Activated CD4-positive, alpha-beta memory T cell treated with anti-CD3 and anti-CD28 coated beads for 36 hours (primary cell): ENCODE results near the gene COL9A3. TPM values are rescaled to one million over a fixed set of nuclear protein-coding genes. Genes with fewer than 3 reads are reported as not detected.

Source experiments
- CTCF ChIA-PET: fragments of 350-600 bp; sonication (Branson Sonifier 250); formaldehyde crosslinking; loops from one replicate; lab custom pipeline; 2021; ENCODE audit warnings: antibody characterized with exemption, inconsistent platforms; lab: Charles Lee
- POLR2A ChIA-PET: fragments of 350-600 bp; sonication (Branson Sonifier 250); formaldehyde crosslinking; loops from one replicate; lab custom pipeline; 2021; ENCODE audit warnings: antibody characterized with exemption; lab: Charles Lee
- DNase-seq: peaks from one replicate; pipeline ENCODE4 v3.0.0-alpha.2; 2020
- H3K27ac Mint-ChIP-seq: one replicate; pipeline ENCODE4 v1.8.0; 2021; ENCODE audit warnings: mixed read lengths
- H3K27me3 Mint-ChIP-seq: one replicate; pipeline ENCODE4 v1.8.0; 2021; ENCODE audit warnings: mixed read lengths
- H3K36me3 Mint-ChIP-seq: one replicate; pipeline ENCODE4 v1.8.0; 2021; ENCODE audit warnings: mixed read lengths
- H3K4me1 Mint-ChIP-seq: one replicate; pipeline ENCODE4 v1.8.0; 2021; ENCODE audit warnings: low read depth, mixed read lengths
- H3K4me3 Mint-ChIP-seq: one replicate; pipeline ENCODE4 v1.8.0; 2021; ENCODE audit warnings: mild to moderate bottlenecking, mixed read lengths
- H3K9me3 Mint-ChIP-seq: one replicate; pipeline ENCODE4 v1.8.0; 2021; ENCODE audit warnings: mixed read lengths
- intact Hi-C: fragments of 100-400 bp; cut with micrococcal nuclease; formaldehyde crosslinking; loops from one replicate; pipeline ENCODE4 v1.15.1; 2023
- total RNA-seq, 2 experiments: library from RNA; stranded (reverse); gene quantifications; one replicate each; pipeline ENCODE4 v1.2.3, GENCODE V29; 2021

Gene COL9A3
- total RNA-seq, 2 experiments from 2014 or later: not detected

DNA sequence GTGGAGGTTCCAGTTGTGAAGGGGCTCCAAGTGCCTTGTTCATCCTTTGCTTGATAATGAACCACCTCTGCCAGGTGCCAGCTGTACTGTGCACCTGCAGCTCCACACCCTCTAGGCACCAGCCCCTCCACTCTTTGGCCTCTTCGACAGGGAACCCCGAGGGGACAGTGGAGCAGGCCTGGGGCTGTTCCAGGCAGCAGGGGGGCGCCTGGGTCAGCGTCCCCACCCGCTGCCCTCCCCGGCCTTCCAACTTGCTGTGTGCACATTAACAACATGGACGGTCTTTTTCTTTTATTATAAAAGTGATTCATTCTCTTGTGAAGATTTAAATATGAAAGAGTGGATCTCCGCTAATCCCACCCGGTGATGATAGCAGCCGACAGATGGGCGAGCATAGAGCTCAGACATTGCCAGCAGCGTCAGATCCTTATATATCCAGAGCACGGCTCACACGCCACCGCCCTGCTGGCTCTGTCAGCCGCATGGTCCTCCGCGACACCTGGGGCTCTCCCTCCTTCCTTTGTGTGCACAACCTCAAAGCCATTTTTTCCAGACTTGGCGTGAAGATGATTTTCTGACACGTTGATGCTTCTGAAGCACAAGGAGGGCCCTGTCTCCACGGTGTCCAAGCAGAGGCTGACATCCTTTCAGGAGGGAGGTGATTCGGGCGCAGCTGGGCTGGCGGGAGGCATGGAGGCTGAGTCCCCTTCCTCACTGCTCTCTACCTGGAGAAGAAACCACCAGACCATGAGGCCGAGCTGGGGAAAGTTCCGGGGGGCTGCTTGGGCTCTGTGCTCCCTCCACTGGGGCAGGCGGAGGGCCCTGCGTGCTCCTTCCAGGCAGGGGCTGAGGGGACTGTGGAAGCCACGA is 42.8 kb upstream of the COL9A3 start:
- no peak overlapping the region for H3K4me3 Mint-ChIP-seq

DNA sequence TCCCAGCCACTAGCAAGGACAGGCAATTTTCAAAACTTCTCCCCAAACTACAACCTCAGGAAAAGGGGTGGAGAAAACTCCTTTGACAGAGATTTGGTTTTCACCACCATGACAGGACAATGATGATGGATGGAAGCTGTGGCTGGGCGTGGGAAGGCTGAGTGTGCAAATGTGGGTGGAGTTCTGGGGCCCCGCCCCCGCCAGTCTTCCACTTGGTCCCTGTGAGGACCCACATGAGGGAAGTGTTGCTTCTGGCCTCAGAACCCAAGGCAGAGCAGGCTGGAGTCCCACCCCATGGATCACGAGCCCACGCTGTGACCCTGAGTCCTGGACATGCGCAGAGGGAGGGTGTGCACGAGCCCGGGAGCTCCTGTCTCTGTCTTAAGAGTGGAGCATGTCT is 42.1 kb upstream of the COL9A3 start:
- intact Hi-C loops: no loop called here
- H3K27me3 Mint-ChIP-seq: no peaks in the 10 kb centered on the region
- peak overlapping the region; percentile 38 for H3K27ac Mint-ChIP-seq
- peak; percentile 36 for DNase-seq
- peaks cover 41% of the 10 kb centered on the region for H3K4me1 Mint-ChIP-seq
- no peak overlapping the region for H3K4me3 Mint-ChIP-seq
- no peaks in the 10 kb centered on the region for H3K36me3 Mint-ChIP-seq
- ChIA-PET CTCF (no interaction called here), POLR2A (no interaction called here)
- no peaks in the 10 kb centered on the region for H3K9me3 Mint-ChIP-seq

More for the DNA sequence above, 42.8 kb upstream of the COL9A3 start:
- ChIA-PET POLR2A (no interaction called here), CTCF (interaction anchor here (2.4 kb wide), 1 partner anchor 18 kb away, joined by 10 read pairs; no protein-coding TSS in a partner anchor)
- Mint-ChIP-seq H3K4me1 (peaks cover 41% of the 10 kb centered on the region), H3K36me3 (no peaks in the 10 kb centered on the region), H3K9me3 (no peaks in the 10 kb centered on the region), H3K27ac (no peak overlapping the region), H3K27me3 (no peaks in the 10 kb centered on the region)
- no peak for DNase-seq
- intact Hi-C loops: no loop called here

DNA sequence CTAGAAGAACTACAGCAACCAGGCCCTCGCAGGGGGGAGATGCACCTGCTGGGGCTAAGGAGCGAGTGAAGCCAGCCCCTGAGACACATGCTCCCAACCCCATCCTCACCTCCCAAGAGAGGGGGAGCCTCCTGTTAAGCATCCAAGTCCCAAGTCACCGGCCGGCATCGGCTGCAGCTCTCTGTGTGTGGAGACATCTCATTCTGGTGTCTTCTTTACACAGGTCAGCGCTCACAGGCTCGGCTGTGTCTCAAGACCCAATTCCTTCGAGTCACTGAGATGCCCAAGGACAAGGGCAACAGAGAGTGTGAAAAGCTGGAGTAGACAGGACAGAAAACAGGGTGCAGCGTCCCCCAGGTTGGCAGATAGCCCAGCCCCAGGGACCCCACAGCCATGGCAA is 41.6 kb upstream of the COL9A3 start:
- peaks cover 41% of the 10 kb centered on the region for H3K4me1 Mint-ChIP-seq
- H3K36me3 Mint-ChIP-seq: no peaks in the 10 kb centered on the region
- POLR2A ChIA-PET: no interaction called here
- CTCF ChIA-PET: no interaction called here
- DNase-seq: no peak
- no peak overlapping the region for H3K4me3 Mint-ChIP-seq
- no peaks in the 10 kb centered on the region for H3K27me3 Mint-ChIP-seq
- no peaks in the 10 kb centered on the region for H3K9me3 Mint-ChIP-seq
- H3K27ac Mint-ChIP-seq: peak overlapping the region; percentile 67
- intact Hi-C loops: no loop called here

DNA sequence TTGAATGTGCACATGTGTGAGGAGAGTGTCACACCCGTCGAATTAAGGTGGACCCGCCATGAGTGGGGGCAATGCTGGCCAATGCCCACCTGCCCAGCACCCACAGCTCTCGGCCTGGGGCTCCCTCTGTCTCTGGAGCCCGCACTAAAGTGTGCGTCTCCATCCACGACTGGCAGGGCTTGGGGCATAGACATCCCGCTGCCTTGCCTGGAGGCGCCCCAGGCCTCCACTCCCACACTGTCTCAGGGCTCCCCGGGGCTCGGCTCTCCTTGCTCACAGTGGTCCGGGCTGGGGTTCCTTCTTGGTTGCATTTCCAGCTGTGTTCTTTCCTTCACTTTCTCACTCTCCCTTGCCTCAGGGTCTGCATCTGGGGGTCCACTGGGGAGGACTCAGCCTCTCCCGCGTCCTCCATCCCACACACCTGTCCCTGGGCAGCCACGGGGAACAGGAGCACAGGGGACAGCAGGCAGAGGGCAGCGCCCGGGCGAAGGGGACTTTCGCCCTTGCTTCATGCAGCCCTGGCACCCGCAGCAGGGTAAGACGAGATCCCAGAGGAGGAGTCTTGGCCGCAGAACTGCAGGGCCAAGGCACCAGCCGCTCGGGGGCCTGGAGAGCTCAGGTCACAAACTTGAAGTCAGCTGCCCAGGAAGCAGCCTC is 40.7 kb upstream of the COL9A3 start:
- H3K36me3 Mint-ChIP-seq: no peaks in the 10 kb centered on the region
- no peak for DNase-seq
- ChIA-PET CTCF (no interaction called here), POLR2A (no interaction called here)
- H3K9me3 Mint-ChIP-seq: no peaks in the 10 kb centered on the region
- no peak overlapping the region for H3K4me3 Mint-ChIP-seq
- intact Hi-C loops: loop anchor here (1.0 kb wide), 1 partner anchor 36 kb away; no protein-coding TSS in a partner anchor
- H3K27me3 Mint-ChIP-seq: no peaks in the 10 kb centered on the region
- peak overlapping the region; percentile 89 for H3K27ac Mint-ChIP-seq
- H3K4me1 Mint-ChIP-seq: peaks cover 41% of the 10 kb centered on the region

DNA sequence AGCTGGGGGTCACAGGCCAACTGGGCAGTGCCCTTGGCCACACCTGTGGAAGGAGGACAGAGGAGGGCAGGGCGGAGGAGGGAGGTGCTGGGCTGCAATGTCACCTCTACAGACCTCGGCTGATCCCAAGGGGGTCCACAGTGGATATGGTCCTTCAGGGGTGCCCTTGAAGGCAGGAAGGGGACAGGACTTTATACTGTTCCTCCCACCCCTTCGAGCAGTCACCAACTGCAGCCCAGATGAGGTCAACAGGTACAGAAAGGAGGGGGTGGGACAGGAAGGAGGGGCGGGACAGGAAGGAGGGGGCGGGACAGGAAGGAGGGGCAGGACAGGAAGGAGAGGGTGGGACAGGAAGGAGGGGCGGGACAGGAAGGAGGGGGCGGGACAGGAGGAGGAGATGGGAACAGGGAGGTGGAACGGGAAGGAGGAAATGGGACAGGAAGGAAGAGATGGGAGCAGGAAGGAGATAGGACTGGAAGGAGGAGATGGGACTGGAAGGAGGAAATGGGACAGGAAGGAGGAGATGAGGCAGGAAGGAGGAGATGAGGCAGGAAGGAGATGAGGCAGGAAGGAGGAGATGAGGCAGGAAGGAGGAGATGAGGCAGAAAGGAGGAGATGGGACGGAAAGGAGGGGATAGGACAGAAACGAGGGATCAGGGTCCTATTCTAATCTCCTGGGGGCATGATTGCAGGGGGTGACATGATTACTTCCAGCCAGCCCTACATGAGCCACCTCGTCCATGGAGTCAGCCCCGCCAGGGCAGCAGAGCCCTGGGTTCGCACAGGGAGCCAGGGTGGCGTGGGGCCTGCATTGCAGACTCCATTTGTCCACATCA is 39.9 kb upstream of the COL9A3 start:
- Mint-ChIP-seq H3K4me1 (peaks cover 41% of the 10 kb centered on the region), H3K27ac (peak overlapping the region; percentile 89), H3K9me3 (no peaks in the 10 kb centered on the region), H3K36me3 (no peaks in the 10 kb centered on the region), H3K4me3 (peak overlapping the region; percentile 15), H3K27me3 (no peaks in the 10 kb centered on the region)
- ChIA-PET POLR2A (no interaction called here), CTCF (no interaction called here)
- intact Hi-C loops: loop anchor here (1.0 kb wide), 1 partner anchor 37 kb away; no protein-coding TSS in a partner anchor
- peak; percentile 84 for DNase-seq

DNA sequence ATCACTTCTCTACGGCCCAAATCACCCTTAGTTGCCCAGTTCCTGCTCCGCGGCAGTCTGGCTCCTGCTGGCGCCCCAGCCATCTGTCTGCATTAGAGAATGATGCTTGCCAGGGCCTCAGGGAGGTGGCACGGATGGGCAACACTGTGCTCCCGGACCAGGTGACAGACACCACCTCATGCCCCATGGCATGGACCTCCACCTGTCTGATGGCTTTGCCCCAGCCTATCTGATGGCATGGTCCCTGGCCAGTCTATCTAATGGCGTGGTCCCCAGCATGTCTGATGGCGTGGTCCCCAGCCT is 39.4 kb upstream of the COL9A3 start:
- no peak for DNase-seq
- H3K4me1 Mint-ChIP-seq: peaks cover 41% of the 10 kb centered on the region

DNA sequence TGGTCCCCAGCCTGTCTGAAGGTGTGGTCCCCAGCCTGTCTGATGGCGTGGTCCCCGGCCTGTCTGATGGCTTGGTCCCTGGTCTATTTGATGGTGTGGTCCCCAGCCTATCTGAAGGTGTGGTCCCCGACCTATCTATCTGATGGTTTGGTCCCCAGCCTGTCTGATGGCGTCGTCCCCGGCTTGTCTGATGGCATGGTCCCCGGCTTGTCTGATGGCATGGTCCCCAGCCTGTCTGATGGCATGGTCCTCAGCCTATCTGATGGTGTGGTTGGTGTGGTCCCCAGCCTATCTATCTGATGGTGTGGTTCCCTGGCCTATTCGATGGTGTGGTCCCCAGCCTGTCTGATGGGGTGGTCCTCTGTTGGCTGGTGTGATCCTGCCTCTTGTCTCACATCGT is 38.8 kb upstream of the COL9A3 start:
- POLR2A ChIA-PET: no interaction called here
- CTCF ChIA-PET: no interaction called here
- intact Hi-C loops: no loop called here

More for the DNA sequence above, 39.4 kb upstream of the COL9A3 start:
- Mint-ChIP-seq H3K36me3 (no peaks in the 10 kb centered on the region), H3K9me3 (no peaks in the 10 kb centered on the region), H3K27me3 (no peaks in the 10 kb centered on the region), H3K27ac (peak overlapping the region; percentile 89), H3K4me3 (no peak overlapping the region)
- CTCF ChIA-PET: no interaction called here
- intact Hi-C loops: no loop called here
- POLR2A ChIA-PET: no interaction called here

DNA sequence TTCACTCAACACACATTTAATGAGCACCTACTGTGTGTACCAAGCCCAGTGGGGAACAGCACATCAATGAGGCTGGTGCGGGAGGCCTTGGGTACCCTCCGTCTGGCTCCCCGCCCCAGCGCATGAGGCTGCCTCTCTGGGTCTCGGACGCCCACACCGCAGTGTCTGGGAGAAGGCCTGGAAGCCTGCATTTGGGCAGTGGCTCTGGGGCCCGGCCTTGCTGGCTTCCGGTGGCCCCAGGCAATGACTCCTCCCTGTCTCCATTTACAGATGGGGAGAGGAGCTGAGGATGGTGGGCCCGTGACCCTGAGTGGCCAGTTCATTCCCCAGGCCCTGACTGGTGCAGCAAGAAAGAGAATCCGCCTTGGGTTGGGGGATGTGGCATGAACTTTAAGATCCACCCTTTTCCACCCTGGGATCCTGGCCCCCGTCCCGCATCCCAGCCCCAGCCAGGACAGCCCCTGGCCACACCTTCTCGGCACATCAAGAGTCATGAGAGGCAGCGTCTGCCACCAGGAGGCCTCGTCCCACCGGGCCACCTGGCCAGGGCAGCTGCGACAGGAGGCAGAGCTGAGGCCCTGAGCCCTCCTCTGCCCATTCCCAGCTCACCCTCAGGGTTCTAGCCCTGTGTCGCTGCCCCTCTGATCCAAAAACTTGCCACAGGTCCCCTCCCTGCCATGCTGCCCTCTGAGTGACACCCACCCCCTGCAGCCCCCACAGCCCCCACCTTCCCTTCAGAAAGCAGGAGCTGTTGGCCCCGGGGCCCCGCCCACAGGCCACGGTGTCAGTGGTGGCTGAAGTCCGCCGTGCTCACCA is 38.0 kb upstream of the COL9A3 start:
- Mint-ChIP-seq H3K9me3 (no peaks in the 10 kb centered on the region), H3K4me3 (no peak overlapping the region), H3K27ac (no peak overlapping the region), H3K27me3 (no peaks in the 10 kb centered on the region), H3K36me3 (no peaks in the 10 kb centered on the region), H3K4me1 (peaks cover 34% of the 10 kb centered on the region)
- DNase-seq: no peak
- CTCF ChIA-PET: interaction anchor here (1.9 kb wide), 1 partner anchor 12 kb away, joined by 7 read pairs; no protein-coding TSS in a partner anchor
- POLR2A ChIA-PET: no interaction called here
- intact Hi-C loops: no loop called here

More for the DNA sequence above, 38.8 kb upstream of the COL9A3 start:
- no peak for DNase-seq
- no peak overlapping the region for H3K4me3 Mint-ChIP-seq
- no peaks in the 10 kb centered on the region for H3K27me3 Mint-ChIP-seq
- peaks cover 39% of the 10 kb centered on the region for H3K4me1 Mint-ChIP-seq
- H3K9me3 Mint-ChIP-seq: no peaks in the 10 kb centered on the region
- no peaks in the 10 kb centered on the region for H3K36me3 Mint-ChIP-seq
- no peak overlapping the region for H3K27ac Mint-ChIP-seq

DNA sequence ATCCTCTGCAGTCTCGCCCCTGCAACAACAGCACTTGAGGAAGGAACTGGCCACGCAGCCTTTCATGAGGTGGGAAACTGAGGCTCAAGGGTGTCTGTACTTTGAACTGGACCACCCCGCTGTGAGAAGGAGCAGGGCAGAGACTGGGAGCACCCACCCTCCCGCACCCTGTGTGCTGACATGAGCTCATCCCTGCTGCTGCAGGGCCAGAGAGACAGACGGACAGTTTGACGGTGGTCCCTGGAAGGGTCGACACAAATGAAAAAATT is 37.5 kb upstream of the COL9A3 start:
- Mint-ChIP-seq H3K27ac (no peak overlapping the region), H3K9me3 (no peaks in the 10 kb centered on the region), H3K36me3 (no peaks in the 10 kb centered on the region), H3K4me1 (peaks cover 30% of the 10 kb centered on the region), H3K4me3 (no peak overlapping the region), H3K27me3 (no peaks in the 10 kb centered on the region)
- intact Hi-C loops: no loop called here
- DNase-seq: no peak
- ChIA-PET POLR2A (no interaction called here), CTCF (interaction anchor here (1.9 kb wide), 1 partner anchor 12 kb away, joined by 7 read pairs; no protein-coding TSS in a partner anchor)

DNA sequence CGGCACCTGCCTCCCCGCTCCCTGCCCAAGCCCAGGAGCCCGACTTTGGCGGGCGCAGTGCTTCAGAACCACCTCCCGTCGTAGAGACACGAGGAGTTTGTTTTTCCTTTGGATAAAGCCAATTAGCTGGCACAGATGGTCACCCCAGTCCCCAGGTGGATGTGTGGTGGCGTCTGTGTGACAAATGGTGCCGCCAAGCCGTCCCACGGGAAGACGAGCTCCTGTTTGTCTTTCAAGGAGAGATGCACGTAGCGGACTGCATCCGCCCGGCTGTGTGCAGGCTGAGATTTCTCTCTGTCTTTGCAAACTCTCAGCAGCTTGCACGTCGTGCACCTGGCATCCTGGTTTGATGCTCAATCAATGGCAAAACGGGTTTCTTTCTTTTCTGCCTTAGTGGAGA is 36.6 kb upstream of the COL9A3 start:
- H3K27ac Mint-ChIP-seq: no peak overlapping the region
- ChIA-PET CTCF (interaction anchor here (1.9 kb wide), 1 partner anchor 11 kb away, joined by 7 read pairs; no protein-coding TSS in a partner anchor), POLR2A (no interaction called here)
- H3K36me3 Mint-ChIP-seq: no peaks in the 10 kb centered on the region
- H3K27me3 Mint-ChIP-seq: no peaks in the 10 kb centered on the region
- H3K4me1 Mint-ChIP-seq: peaks cover 22% of the 10 kb centered on the region
- no peak for DNase-seq
- no peak overlapping the region for H3K4me3 Mint-ChIP-seq
- intact Hi-C loops: no loop called here
- H3K9me3 Mint-ChIP-seq: no peaks in the 10 kb centered on the region

DNA sequence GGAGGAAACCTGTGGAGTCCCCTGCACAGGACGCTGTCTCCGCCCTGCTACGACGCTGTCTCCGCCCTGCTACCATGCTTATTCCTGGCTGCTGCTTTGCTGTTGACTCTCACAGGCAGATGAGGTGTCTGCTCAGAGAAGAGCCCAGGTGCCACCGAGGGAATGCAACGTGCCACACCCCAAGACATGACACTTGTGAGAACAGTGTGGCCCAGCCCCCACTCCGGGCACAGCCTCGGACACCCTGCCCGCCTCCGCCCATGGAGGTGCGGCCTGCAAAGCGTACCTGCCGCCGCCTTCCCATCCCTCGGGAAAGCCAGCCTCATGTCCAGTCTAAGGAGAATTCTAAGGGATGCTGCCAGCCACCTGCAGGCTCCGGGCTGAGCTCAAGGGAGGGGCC is 36.2 kb upstream of the COL9A3 start:
- Mint-ChIP-seq H3K27me3 (no peaks in the 10 kb centered on the region), H3K27ac (no peak overlapping the region), H3K4me3 (no peak overlapping the region), H3K4me1 (peaks cover 18% of the 10 kb centered on the region), H3K9me3 (no peaks in the 10 kb centered on the region), H3K36me3 (no peaks in the 10 kb centered on the region)
- POLR2A ChIA-PET: no interaction called here
- DNase-seq: no peak
- CTCF ChIA-PET: interaction anchor here (1.9 kb wide), 1 partner anchor 10 kb away, joined by 7 read pairs; no protein-coding TSS in a partner anchor
- intact Hi-C loops: no loop called here
